AG04450 (cell line): ENCODE data around the gene ARHGEF18. TPM values are rescaled to one million over a fixed set of nuclear protein-coding genes. Genes with fewer than 3 reads are reported as not detected.
"Not testable (repeated sequence)": the region's sequence is repeated elsewhere in the genome, so short reads cannot be mapped to it uniquely, and the experiment has no call there.

Source experiments
- CTCF ChIA-PET: fragments of 300-600, 350-600 bp; formaldehyde crosslinking; extraction: SDS; loops from one replicate; lab custom pipeline; 2022; ENCODE audit warnings: antibody characterized with exemption, inconsistent platforms; lab: Charles Lee
- POLR2A ChIA-PET: fragments of 350-600 bp; formaldehyde crosslinking; extraction: SDS; loops from one replicate; lab custom pipeline; 2021; ENCODE audit warnings: antibody characterized with exemption, inconsistent platforms; lab: Yijun Ruan, JAX
- DNase-seq: peaks from one replicate; pipeline ENCODE4 v3.0.0-alpha.2; 2011; ENCODE audit warnings: low read depth, low spot score
- H3K27ac ChIP-seq: one replicate; pipeline ENCODE4 v1.5.1; 2012; ENCODE audit warnings: low read depth, low read length, control low read depth
- H3K27me3 ChIP-seq: one replicate; pipeline ENCODE4 v1.6.0; 2012; ENCODE audit warnings: low read length; ENCODE audit not compliant: control insufficient read depth, insufficient read depth
- H3K4me3 ChIP-seq: 2 replicates; pipeline ENCODE4 v1.5.1; 2011; ENCODE audit warnings: mild to moderate bottlenecking, low read depth, low read length, control low read depth
- H3K9me3 ChIP-seq: 2 replicates; pipeline ENCODE4 v1.5.1; 2012; ENCODE audit warnings: low read length; ENCODE audit not compliant: control insufficient read depth, insufficient read depth
- CTCF ChIP-seq: IDR thresholded peaks from 2 replicates; pipeline ENCODE4 v1.5.1; 2011; ENCODE audit warnings: low read depth, low read length, control low read depth, inconsistent platforms
- polyA plus RNA-seq: library from polyadenylated mRNA; depleted of rRNA; stranded (reverse); fragments of >200 nt; gene quantifications from 2 replicates; pipeline ENCODE4 v1.2.3, GENCODE V29; 2011

ARHGEF18 gene
- polyA plus RNA-seq, 1 experiment = 4.9 TPM

- Histone ChIP-seq H3K27me3 (no peaks in the 10 kb centered on the region), H3K9me3 (no peaks in the 10 kb centered on the region), H3K27ac (no peak overlapping the region), H3K4me3 (no peak overlapping the region)
- CTCF ChIA-PET = no interaction called here
- POLR2A ChIA-PET = no interaction called here
- no peak for DNase-seq
- TF ChIP-seq CTCF = no peak
Observed at GRCh38 chr19:7363225-7363624, 14.5 kb downstream of the ARHGEF18 start.

GRCh38 chr19:7366701-7367420, 18.1 kb downstream of the ARHGEF18 start:
- POLR2A ChIA-PET = interaction anchor here (0.6 kb wide), 1 partner anchor 1636 kb away, joined by 4 read pairs; no protein-coding TSS in a partner anchor
- DNase-seq = no peak

GRCh38 chr19:7368456-7368855, 19.7 kb downstream of the ARHGEF18 start:
- peaks cover 4% of the 10 kb centered on the region for H3K27me3 ChIP-seq
- ChIA-PET CTCF (interaction anchor here (1.1 kb wide), 1 partner anchor 14 kb away, joined by 3 read pairs; no protein-coding TSS in a partner anchor), POLR2A (interaction anchor here (0.6 kb wide), 1 partner anchor 17 kb away, joined by 3 read pairs; no protein-coding TSS in a partner anchor)
- TF ChIP-seq CTCF = no peak
- no peak overlapping the region for H3K27ac ChIP-seq
- peaks cover 2% of the 10 kb centered on the region; the same call in 1 of the 2 replicates for H3K9me3 ChIP-seq
- H3K4me3 ChIP-seq = no peak overlapping the region
- DNase-seq = no peak

More at GRCh38 chr19:7366701-7367420, 18.1 kb downstream of the ARHGEF18 start:
- no peaks in the 10 kb centered on the region for H3K27me3 ChIP-seq
- TF ChIP-seq CTCF = peak; percentile 33
- no peak overlapping the region for H3K4me3 ChIP-seq
- no peak overlapping the region for H3K27ac ChIP-seq
- H3K9me3 ChIP-seq = no peaks in the 10 kb centered on the region
- CTCF ChIA-PET = interaction anchor here (0.7 to 1.7 kb wide), 7 partner anchors 10 to 432 kb away, joined by 3 to 6 read pairs (median 5); no protein-coding TSS in a partner anchor

GRCh38 chr19:7368866-7369265, 20.1 kb downstream of the ARHGEF18 start:
- POLR2A ChIA-PET = interaction anchor here (0.6 kb wide), 1 partner anchor 18 kb away, joined by 3 read pairs; no protein-coding TSS in a partner anchor
- not testable (repeated sequence) for H3K9me3 ChIP-seq, H3K27ac ChIP-seq, H3K27me3 ChIP-seq, H3K4me3 ChIP-seq, DNase-seq
- CTCF ChIA-PET = interaction anchor here (1.1 kb wide), 1 partner anchor 14 kb away, joined by 3 read pairs; no protein-coding TSS in a partner anchor

GRCh38 chr19:7370546-7370945, 21.8 kb downstream of the ARHGEF18 start:
- no peak overlapping the region for H3K27ac ChIP-seq
- H3K4me3 ChIP-seq = no peak overlapping the region
- H3K9me3 ChIP-seq = peaks cover 2% of the 10 kb centered on the region; the same call in 1 of the 2 replicates
- CTCF ChIA-PET = no interaction called here
- no peak for TF ChIP-seq CTCF
- DNase-seq = no peak
- H3K27me3 ChIP-seq = peaks cover 6% of the 10 kb centered on the region
- POLR2A ChIA-PET = no interaction called here
